A549 treated with ZK216348 at 1 μM for 4 hours (cell line): ENCODE results near the gene HBG1. TPM values are rescaled to one million over a fixed set of nuclear protein-coding genes. Genes with fewer than 3 reads are reported as not detected.

Experiments
- total RNA-seq: library from RNA; stranded (reverse); fragments of 200-300 nt; extraction: Qiagen RNA extraction; gene quantifications from 5 replicates; pipeline ENCODE4 v1.2.3, GENCODE V29; 2022; ENCODE audit warnings: low read depth

HBG1 gene
- total RNA-seq = not detected in 5 replicates

GRCh38 chr11:5249807-5250396 is at the start of gene HBG1:
TSS of gene HBG1 (minus strand) at chr11:5249857. CDS start at chr11:5249804, 53 bp downstream.

DNA sequence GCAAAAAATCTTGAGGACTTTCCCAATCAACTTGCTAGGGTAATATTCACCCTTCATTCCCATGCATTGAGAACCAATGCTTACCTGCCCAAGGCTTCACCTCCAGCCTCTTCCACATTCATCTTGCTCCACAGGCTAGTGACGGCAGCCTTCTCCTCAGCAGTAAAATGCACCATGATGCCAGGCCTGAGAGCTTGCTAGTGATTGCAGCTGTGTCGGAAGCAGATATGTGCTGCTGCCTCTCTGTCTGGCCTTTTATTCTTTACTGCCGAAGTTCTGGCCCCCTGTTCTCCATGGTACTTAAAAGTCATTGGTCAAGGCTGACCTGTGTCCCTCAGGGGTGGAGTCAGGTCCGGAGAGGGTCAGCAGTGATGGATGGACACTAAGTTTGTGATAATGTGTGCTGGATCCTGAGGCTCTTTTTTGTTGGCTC is 20.1 kb upstream of the HBG1 start, which contains the start of gene HBE1:
TSS of gene HBE1 (minus strand) at position 231 of the 433 bp plus-strand sequence. CDS start at position 176, 55 bp downstream.

DNA sequence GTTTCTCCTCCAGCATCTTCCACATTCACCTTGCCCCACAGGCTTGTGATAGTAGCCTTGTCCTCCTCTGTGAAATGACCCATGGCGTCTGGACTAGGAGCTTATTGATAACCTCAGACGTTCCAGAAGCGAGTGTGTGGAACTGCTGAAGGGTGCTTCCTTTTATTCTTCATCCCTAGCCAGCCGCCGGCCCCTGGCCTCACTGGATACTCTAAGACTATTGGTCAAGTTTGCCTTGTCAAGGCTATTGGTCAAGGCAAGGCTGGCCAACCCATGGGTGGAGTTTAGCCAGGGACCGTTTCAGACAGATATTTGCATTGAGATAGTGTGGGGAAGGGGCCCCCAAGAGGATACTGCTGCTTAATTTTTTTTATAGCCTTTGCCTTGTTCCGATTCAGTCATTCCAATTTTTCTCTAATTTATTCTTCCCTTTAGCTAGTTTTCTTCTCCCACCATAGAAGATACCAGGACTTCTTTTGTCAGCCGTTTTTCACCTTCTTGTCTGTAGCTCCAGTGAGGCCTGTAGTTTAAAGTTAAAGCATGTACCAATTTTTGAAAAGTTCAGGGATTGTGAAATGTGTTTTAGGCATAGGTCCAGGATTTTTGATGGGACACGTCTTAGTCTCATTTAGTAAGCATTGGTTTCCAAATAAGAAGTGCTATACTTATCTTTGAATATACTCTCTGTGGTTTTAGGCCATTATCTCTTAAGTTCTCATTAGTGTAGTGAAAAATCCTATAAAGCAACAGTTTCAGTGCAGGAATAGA is 5.2 kb upstream of the HBG1 start, which contains the start of gene HBG2:
TSS of gene HBG2 (minus strand) at position 136 of the 768 bp plus-strand sequence. CDS start at position 83, 53 bp downstream.

GRCh38 chr11:5234381-5234834 is 15.2 kb downstream of the HBG1 start, which contains the start of gene HBD:
TSS of gene HBD (minus strand) at chr11:5234483. CDS start at chr11:5234433, 50 bp downstream.

DNA sequence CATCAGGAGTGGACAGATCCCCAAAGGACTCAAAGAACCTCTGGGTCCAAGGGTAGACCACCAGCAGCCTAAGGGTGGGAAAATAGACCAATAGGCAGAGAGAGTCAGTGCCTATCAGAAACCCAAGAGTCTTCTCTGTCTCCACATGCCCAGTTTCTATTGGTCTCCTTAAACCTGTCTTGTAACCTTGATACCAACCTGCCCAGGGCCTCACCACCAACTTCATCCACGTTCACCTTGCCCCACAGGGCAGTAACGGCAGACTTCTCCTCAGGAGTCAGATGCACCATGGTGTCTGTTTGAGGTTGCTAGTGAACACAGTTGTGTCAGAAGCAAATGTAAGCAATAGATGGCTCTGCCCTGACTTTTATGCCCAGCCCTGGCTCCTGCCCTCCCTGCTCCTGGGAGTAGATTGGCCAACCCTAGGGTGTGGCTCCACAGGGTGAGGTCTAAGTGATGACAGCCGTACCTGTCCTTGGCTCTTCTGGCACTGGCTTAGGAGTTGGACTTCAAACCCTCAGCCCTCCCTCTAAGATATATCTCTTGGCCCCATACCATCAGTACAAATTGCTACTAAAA is 22.8 kb downstream of the HBG1 start, which contains the start of gene HBB:
TSS of gene HBB (minus strand) at position 340 of the 579 bp plus-strand sequence. CDS start at position 290, 50 bp downstream.

GRCh38 chr11:5200582-5200981 is 49.1 kb downstream of the HBG1 start, which contains the start of gene OR51V1:
TSS of gene OR51V1 (minus strand) at chr11:5200682. CDS start at chr11:5200682, 0 bp downstream.

Other genes starting within 250 kb of the HBG1 start
- not detected in 5 replicates for gene OR52J3, start 203.3 kb downstream of the HBG1 start, total RNA-seq
- not detected in 5 replicates for gene OR52E2, start 190.2 kb downstream of the HBG1 start, total RNA-seq
- gene OR52E1, start 180.3 kb downstream of the HBG1 start, total RNA-seq = not detected in 5 replicates
- gene OR52A5, start 111.5 kb downstream of the HBG1 start, total RNA-seq = not detected in 5 replicates
- gene OR52A1, start 95.1 kb downstream of the HBG1 start, total RNA-seq = not detected in 5 replicates
- not detected in 5 replicates for gene OR51V1, start 49.2 kb downstream of the HBG1 start, total RNA-seq
- gene HBB, start 22.8 kb downstream of the HBG1 start, total RNA-seq = not detected in 5 replicates
- gene HBD, start 15.4 kb downstream of the HBG1 start, total RNA-seq = not detected in 5 replicates
- not detected in 5 replicates for gene HBG2, start 4.9 kb upstream of the HBG1 start, total RNA-seq
- 0.53 TPM in 1 of 5 replicates, not detected in the others for gene HBE1, start 20.1 kb upstream of the HBG1 start, total RNA-seq
- not detected in 5 replicates for gene OR51B4, start 52.1 kb upstream of the HBG1 start, total RNA-seq
- gene OR51B2, start 74.4 kb upstream of the HBG1 start, total RNA-seq = not detected in 5 replicates
- gene OR51B5, start 93.7 kb upstream of the HBG1 start, total RNA-seq = 0.47 TPM in 1 of 5 replicates, not detected in the others
- gene OR51B6, start 101.7 kb upstream of the HBG1 start, total RNA-seq = not detected in 5 replicates
- gene OR51M1, start 134.0 kb upstream of the HBG1 start, total RNA-seq = not detected in 5 replicates
- not detected in 5 replicates for gene OR51Q1, start 172.3 kb upstream of the HBG1 start, total RNA-seq
- gene OR51I1, start 191.7 kb upstream of the HBG1 start, total RNA-seq = not detected in 5 replicates
- gene OR51I2, start 199.5 kb upstream of the HBG1 start, total RNA-seq = not detected in 5 replicates
- not detected in 5 replicates for gene OR52D1, start 238.8 kb upstream of the HBG1 start, total RNA-seq